ENCODE measurements around the gene BABAM2. TPM values are rescaled to one million over a fixed set of nuclear protein-coding genes. Genes with fewer than 3 reads are reported as not detected.
A peak's percentile ranks its signal among the peaks of the same experiment; 100 is the strongest.

The BABAM2 gene
- total RNA-seq, 1 experiment from 2014 or later: 27.1 TPM

GRCh38 chr2:28327956-28328922 lies 437.7 kb downstream of the BABAM2 start:
- H3K4me1 Mint-ChIP-seq: peaks cover 21 to 31% of the 10 kb centered on the region in 2 experiments
- H3K4me3 Mint-ChIP-seq: no peak overlapping the region
- H2AFZ ChIP-seq (ENCODE audit: low read length): no peak overlapping the region
- no peak overlapping the region for H3T11ph ChIP-seq (ENCODE audit: low read length)
- H4K20me1 ChIP-seq (ENCODE audit: control insufficient read depth, insufficient read depth, insufficient read length): no peaks in the 10 kb centered on the region
- H3K27me3 Mint-ChIP-seq (ENCODE audit: low read depth): no peaks in the 10 kb centered on the region
- H4K91ac ChIP-seq (ENCODE audit: insufficient read length, low read depth, low read length): no peak overlapping the region
- no CpG with 5 or more reads among the region's 14 CpGs for WGBS (ENCODE audit: extremely low coverage, insufficient read length, low lambda C conversion rate)
- peak overlapping the region in 1 of 3 experiments; percentile 65; a peak in 2 of 7 replicates for H3K27ac Mint-ChIP-seq
- H3K9me3 ChIP-seq (ENCODE audit: control insufficient read depth, low read depth, low read length): no peaks in the 10 kb centered on the region
- H3K79me2 ChIP-seq (ENCODE audit: insufficient read depth, low read length): no peaks in the 10 kb centered on the region
- H4K8ac ChIP-seq (replicated peaks; ENCODE audit: insufficient read length, low read depth, low read length): no peak overlapping the region
- H3K23ac ChIP-seq (ENCODE audit: insufficient read length, low read depth, low read length): no peak overlapping the region
- H3K56ac ChIP-seq (ENCODE audit: insufficient read length, low read depth, low read length): no peak overlapping the region
- no peak for DNase-seq
- H2BK20ac ChIP-seq (ENCODE audit: low read depth, low read length, poor library complexity, severe bottlenecking): no peak overlapping the region
- H2BK5ac ChIP-seq (ENCODE audit: insufficient read length, low read length): no peak overlapping the region
- H3K14ac ChIP-seq (ENCODE audit: insufficient read depth, low read length): no peak overlapping the region
- no peak overlapping the region for H3K9ac ChIP-seq (ENCODE audit: extremely low read depth, insufficient read length, low read length)
- no peaks in the 10 kb centered on the region; the same call in 1 of the 2 replicates for H3K4me1 ChIP-seq (ENCODE audit: insufficient read depth, low read length)
- H3K9me3 Mint-ChIP-seq: no peaks in the 10 kb centered on the region; a peak in 1 of 5 replicates
- no peak overlapping the region for H4K5ac ChIP-seq (ENCODE audit: insufficient read length, low read depth, low read length)
- H2BK120ac ChIP-seq (ENCODE audit: low read depth, low read length, poor library complexity, severe bottlenecking): no peak overlapping the region
- H3K27ac ChIP-seq (ENCODE audit: insufficient read length, low read depth, low read length): no peak overlapping the region
- no peak for TF ChIP-seq CTCF (conservative IDR thresholded peaks at IDR 0.05)
- no peak overlapping the region for H2BK15ac ChIP-seq (ENCODE audit: low read depth, low read length)
- no peak overlapping the region for H2AK5ac ChIP-seq (ENCODE audit: insufficient read length, low read length)
- H3K79me1 ChIP-seq (ENCODE audit: insufficient read depth, low read depth, low read length, poor library complexity, severe bottlenecking): no peaks in the 10 kb centered on the region
- no peaks in the 10 kb centered on the region for H3K23me2 ChIP-seq (ENCODE audit: insufficient read length, low read depth, low read length, poor library complexity, severe bottlenecking)
- no peaks in the 10 kb centered on the region for H3K36me3 Mint-ChIP-seq (ENCODE audit: insufficient read depth in 1 of 3, low read depth in 3 of 3)
- H2BK12ac ChIP-seq (ENCODE audit: insufficient read length, low read depth, low read length): no peak overlapping the region
- no peak overlapping the region for H3K4me2 ChIP-seq (ENCODE audit: insufficient read depth, insufficient read length, low read length)
- H3K4ac ChIP-seq (ENCODE audit: low read depth, low read length): no peak overlapping the region
- H3K18ac ChIP-seq (ENCODE audit: insufficient read length, low read depth, low read length): no peak overlapping the region
- no peaks in the 10 kb centered on the region for H3K27me3 ChIP-seq (ENCODE audit: insufficient read depth, low read length)

Measured in H9 (cell line).